ENCODE data around the gene VCAN.

DNA sequence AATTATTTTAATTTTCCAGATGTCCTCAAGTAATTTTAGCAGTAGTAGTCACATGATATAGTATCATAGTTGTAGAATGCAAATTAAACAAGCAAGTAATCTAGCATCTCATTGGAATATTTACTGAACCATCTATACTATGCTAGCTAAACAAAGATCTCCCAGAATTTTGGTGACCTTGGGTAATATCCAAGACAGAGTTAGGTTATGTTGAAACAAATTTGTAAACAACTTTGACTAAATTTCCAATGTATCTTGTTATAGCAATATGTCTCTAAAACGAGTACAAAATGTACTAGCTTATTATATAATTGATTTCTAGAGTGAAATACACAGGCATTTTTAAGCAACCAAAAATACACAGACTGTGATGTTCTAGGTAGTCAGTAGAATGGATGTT, 41.5 kb downstream of the VCAN start:
- TF ChIP-seq EZH2 (IDR thresholded peaks at IDR 0.05; ENCODE audit: insufficient read depth, poor library complexity, severe bottlenecking) (no peak), EZH2phosphoT487 (IDR thresholded peaks at IDR 0.05; ENCODE audit: insufficient read depth, low read depth) (no peak)
